Testis (tissue), 2 donors: ENCODE measurements around the gene CBX3.
A peak's percentile ranks its signal among the peaks of the same experiment; 100 is the strongest.

Experiments
- POLR2A ChIP-seq: fragments of 450-650 bp; IDR thresholded peaks from one replicate; pipeline ENCODE4 v1.6.1; 2017; ENCODE audit warnings: antibody characterized with exemption, mild to moderate bottlenecking, moderate library complexity
- TF ChIP-seq, protein P1 (sequence below), 3 experiments: fragments of 450-650 bp in 2 of 3; fragments of 200-600 bp in 1 of 3; sonication (generic) in 1 of 3; IDR thresholded peaks; one replicate each; pipeline ENCODE4 v1.5.1; 2016 to 2019; ENCODE audit warnings: antibody characterized with exemption in 3 of 3, mild to moderate bottlenecking in 2 of 3, moderate library complexity in 1 of 3

DNA sequence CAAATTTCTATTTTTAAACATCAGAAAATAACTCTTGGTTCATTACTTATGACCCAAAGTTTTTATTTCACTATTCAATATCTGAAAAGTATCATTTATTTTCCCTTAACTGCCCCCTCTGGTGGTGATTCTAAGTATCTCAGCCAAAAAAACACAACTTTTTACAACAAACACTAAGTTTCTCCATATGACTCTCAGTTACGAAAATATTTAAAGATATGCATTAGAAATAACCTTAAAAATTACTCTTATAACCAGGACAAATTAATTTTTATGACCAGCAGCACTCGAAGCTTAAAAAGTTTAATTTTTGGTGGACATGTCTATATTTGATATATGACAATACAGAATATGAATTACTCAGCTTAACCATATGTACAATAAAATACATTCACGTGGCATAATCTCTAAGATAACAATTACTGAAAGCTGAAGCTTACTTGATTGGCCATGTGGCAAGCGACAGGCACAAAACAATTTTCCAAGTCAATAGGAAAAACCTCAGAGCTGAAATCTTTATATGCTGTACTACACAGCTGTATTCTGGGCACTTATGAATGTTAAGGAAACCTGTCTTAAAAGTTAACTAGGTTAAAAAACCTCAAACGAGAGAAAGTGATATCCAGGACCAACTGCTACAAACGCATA, 3.3 kb upstream of the CBX3 start:
- TF ChIP-seq, protein P1, sequence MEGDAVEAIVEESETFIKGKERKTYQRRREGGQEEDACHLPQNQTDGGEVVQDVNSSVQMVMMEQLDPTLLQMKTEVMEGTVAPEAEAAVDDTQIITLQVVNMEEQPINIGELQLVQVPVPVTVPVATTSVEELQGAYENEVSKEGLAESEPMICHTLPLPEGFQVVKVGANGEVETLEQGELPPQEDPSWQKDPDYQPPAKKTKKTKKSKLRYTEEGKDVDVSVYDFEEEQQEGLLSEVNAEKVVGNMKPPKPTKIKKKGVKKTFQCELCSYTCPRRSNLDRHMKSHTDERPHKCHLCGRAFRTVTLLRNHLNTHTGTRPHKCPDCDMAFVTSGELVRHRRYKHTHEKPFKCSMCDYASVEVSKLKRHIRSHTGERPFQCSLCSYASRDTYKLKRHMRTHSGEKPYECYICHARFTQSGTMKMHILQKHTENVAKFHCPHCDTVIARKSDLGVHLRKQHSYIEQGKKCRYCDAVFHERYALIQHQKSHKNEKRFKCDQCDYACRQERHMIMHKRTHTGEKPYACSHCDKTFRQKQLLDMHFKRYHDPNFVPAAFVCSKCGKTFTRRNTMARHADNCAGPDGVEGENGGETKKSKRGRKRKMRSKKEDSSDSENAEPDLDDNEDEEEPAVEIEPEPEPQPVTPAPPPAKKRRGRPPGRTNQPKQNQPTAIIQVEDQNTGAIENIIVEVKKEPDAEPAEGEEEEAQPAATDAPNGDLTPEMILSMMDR (IDR thresholded peaks at IDR 0.05), result peak; percentile 53 to 87 (median 73)
- TF ChIP-seq POLR2A, result no peak
